GM23338 (cell line): ENCODE results near the gene RELN.

ENCODE experiments used
- CREB1 ChIP-seq: fragments of 250-450 bp; sonication (Bioruptor Pico); IDR thresholded peaks from 2 replicates; pipeline ENCODE4 v1.5.0; 2020; ENCODE audit warnings: low read depth, mild to moderate bottlenecking, moderate library complexity
- EZH2 ChIP-seq: fragments of 200-600 bp; sonication (generic); IDR thresholded peaks from one replicate; pipeline ENCODE4 v1.8.0; 2017; ENCODE audit warnings: antibody characterized with exemption, mild to moderate bottlenecking, low read depth; ENCODE audit not compliant: unreplicated experiment
- EZH2phosphoT487 ChIP-seq: fragments of 200-600 bp; sonication (generic); IDR thresholded peaks from one replicate; pipeline ENCODE4 v1.8.1; 2018; ENCODE audit warnings: antibody characterized with exemption; ENCODE audit not compliant: unreplicated experiment
- JUNB ChIP-seq: IDR thresholded peaks from one replicate; pipeline ENCODE4 v1.6.1; 2016; ENCODE audit warnings: antibody characterized with exemption; ENCODE audit not compliant: unreplicated experiment
- NANOG ChIP-seq: IDR thresholded peaks from 2 replicates; pipeline ENCODE4 v1.6.1; 2016; ENCODE audit warnings: antibody characterized with exemption, borderline replicate concordance
- POLR2AphosphoS5 ChIP-seq: IDR thresholded peaks from 2 replicates; pipeline ENCODE4 v1.6.1; 2016; ENCODE audit warnings: antibody characterized with exemption, low read depth
- STAT1 ChIP-seq: IDR thresholded peaks from one replicate; pipeline ENCODE4 v1.6.1; 2016; ENCODE audit warnings: antibody characterized with exemption; ENCODE audit not compliant: unreplicated experiment
- ZNF114 ChIP-seq: fragments of 250-450 bp; sonication (Bioruptor Pico); IDR thresholded peaks from 2 replicates; pipeline ENCODE4 v1.5.0; 2020; ENCODE audit warnings: mild to moderate bottlenecking, moderate library complexity
- ZNF331 ChIP-seq: fragments of 250-450 bp; sonication (Bioruptor Pico); IDR thresholded peaks from 2 replicates; pipeline ENCODE4 v1.5.0; 2020; ENCODE audit warnings: low read depth, mild to moderate bottlenecking, moderate library complexity
- TF ChIP-seq, protein P1 (sequence below), 2 experiments: fragments of 200-600 bp in 1 of 2; sonication (generic) in 1 of 2; conservative IDR thresholded peaks; 2 replicates each; pipeline versions ENCODE4 v1.5.1 to v1.6.1; 2016 to 2017; ENCODE audit warnings: antibody characterized with exemption in 2 of 2, low read depth in 2 of 2, mild to moderate bottlenecking in 2 of 2, moderate library complexity in 1 of 2
- TF ChIP-seq, protein P2 (sequence below): IDR thresholded peaks from one replicate; pipeline ENCODE4 v1.6.1; 2018; ENCODE audit warnings: antibody characterized with exemption; ENCODE audit not compliant: unreplicated experiment
- TF ChIP-seq, protein P3 (sequence below): fragments of 250-450 bp; sonication (Bioruptor Pico); IDR thresholded peaks from 2 replicates; pipeline ENCODE4 v1.5.0; 2020; ENCODE audit warnings: mild to moderate bottlenecking, moderate library complexity

DNA sequence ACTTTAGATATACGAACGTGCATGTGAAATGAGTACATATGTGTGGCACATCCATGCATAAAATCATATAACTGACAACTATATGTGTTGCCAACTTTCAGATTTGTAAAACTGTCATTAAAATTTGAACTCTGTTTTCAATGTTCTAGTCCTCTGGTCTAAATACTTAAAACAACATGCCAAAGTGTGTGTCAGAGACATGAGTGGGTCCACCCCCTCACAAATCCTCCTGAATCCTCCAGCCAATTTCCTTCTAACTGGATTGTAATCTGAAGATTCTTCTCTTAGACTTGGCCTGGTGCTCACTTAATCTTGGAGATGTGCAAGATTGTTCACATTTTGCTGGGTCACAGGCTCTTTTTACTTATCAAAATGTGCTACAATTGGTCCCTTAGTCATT is 184.1 kb downstream of the RELN start:
- TF ChIP-seq EZH2phosphoT487 (no peak), EZH2 (no peak), POLR2AphosphoS5 (no peak), JUNB (no peak), CREB1 (CRISPR knock-in tag) (no peak), ZNF114 (CRISPR knock-in tag) (no peak), STAT1 (no peak), ZNF331 (no peak), NANOG (no peak)
- TF ChIP-seq, protein P1, sequence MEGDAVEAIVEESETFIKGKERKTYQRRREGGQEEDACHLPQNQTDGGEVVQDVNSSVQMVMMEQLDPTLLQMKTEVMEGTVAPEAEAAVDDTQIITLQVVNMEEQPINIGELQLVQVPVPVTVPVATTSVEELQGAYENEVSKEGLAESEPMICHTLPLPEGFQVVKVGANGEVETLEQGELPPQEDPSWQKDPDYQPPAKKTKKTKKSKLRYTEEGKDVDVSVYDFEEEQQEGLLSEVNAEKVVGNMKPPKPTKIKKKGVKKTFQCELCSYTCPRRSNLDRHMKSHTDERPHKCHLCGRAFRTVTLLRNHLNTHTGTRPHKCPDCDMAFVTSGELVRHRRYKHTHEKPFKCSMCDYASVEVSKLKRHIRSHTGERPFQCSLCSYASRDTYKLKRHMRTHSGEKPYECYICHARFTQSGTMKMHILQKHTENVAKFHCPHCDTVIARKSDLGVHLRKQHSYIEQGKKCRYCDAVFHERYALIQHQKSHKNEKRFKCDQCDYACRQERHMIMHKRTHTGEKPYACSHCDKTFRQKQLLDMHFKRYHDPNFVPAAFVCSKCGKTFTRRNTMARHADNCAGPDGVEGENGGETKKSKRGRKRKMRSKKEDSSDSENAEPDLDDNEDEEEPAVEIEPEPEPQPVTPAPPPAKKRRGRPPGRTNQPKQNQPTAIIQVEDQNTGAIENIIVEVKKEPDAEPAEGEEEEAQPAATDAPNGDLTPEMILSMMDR (conservative IDR thresholded peaks at IDR 0.05; ENCODE audit: low read depth in 2 of 2): no peak
- TF ChIP-seq, protein P2, sequence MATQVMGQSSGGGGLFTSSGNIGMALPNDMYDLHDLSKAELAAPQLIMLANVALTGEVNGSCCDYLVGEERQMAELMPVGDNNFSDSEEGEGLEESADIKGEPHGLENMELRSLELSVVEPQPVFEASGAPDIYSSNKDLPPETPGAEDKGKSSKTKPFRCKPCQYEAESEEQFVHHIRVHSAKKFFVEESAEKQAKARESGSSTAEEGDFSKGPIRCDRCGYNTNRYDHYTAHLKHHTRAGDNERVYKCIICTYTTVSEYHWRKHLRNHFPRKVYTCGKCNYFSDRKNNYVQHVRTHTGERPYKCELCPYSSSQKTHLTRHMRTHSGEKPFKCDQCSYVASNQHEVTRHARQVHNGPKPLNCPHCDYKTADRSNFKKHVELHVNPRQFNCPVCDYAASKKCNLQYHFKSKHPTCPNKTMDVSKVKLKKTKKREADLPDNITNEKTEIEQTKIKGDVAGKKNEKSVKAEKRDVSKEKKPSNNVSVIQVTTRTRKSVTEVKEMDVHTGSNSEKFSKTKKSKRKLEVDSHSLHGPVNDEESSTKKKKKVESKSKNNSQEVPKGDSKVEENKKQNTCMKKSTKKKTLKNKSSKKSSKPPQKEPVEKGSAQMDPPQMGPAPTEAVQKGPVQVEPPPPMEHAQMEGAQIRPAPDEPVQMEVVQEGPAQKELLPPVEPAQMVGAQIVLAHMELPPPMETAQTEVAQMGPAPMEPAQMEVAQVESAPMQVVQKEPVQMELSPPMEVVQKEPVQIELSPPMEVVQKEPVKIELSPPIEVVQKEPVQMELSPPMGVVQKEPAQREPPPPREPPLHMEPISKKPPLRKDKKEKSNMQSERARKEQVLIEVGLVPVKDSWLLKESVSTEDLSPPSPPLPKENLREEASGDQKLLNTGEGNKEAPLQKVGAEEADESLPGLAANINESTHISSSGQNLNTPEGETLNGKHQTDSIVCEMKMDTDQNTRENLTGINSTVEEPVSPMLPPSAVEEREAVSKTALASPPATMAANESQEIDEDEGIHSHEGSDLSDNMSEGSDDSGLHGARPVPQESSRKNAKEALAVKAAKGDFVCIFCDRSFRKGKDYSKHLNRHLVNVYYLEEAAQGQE: no peak
- TF ChIP-seq, protein P3, sequence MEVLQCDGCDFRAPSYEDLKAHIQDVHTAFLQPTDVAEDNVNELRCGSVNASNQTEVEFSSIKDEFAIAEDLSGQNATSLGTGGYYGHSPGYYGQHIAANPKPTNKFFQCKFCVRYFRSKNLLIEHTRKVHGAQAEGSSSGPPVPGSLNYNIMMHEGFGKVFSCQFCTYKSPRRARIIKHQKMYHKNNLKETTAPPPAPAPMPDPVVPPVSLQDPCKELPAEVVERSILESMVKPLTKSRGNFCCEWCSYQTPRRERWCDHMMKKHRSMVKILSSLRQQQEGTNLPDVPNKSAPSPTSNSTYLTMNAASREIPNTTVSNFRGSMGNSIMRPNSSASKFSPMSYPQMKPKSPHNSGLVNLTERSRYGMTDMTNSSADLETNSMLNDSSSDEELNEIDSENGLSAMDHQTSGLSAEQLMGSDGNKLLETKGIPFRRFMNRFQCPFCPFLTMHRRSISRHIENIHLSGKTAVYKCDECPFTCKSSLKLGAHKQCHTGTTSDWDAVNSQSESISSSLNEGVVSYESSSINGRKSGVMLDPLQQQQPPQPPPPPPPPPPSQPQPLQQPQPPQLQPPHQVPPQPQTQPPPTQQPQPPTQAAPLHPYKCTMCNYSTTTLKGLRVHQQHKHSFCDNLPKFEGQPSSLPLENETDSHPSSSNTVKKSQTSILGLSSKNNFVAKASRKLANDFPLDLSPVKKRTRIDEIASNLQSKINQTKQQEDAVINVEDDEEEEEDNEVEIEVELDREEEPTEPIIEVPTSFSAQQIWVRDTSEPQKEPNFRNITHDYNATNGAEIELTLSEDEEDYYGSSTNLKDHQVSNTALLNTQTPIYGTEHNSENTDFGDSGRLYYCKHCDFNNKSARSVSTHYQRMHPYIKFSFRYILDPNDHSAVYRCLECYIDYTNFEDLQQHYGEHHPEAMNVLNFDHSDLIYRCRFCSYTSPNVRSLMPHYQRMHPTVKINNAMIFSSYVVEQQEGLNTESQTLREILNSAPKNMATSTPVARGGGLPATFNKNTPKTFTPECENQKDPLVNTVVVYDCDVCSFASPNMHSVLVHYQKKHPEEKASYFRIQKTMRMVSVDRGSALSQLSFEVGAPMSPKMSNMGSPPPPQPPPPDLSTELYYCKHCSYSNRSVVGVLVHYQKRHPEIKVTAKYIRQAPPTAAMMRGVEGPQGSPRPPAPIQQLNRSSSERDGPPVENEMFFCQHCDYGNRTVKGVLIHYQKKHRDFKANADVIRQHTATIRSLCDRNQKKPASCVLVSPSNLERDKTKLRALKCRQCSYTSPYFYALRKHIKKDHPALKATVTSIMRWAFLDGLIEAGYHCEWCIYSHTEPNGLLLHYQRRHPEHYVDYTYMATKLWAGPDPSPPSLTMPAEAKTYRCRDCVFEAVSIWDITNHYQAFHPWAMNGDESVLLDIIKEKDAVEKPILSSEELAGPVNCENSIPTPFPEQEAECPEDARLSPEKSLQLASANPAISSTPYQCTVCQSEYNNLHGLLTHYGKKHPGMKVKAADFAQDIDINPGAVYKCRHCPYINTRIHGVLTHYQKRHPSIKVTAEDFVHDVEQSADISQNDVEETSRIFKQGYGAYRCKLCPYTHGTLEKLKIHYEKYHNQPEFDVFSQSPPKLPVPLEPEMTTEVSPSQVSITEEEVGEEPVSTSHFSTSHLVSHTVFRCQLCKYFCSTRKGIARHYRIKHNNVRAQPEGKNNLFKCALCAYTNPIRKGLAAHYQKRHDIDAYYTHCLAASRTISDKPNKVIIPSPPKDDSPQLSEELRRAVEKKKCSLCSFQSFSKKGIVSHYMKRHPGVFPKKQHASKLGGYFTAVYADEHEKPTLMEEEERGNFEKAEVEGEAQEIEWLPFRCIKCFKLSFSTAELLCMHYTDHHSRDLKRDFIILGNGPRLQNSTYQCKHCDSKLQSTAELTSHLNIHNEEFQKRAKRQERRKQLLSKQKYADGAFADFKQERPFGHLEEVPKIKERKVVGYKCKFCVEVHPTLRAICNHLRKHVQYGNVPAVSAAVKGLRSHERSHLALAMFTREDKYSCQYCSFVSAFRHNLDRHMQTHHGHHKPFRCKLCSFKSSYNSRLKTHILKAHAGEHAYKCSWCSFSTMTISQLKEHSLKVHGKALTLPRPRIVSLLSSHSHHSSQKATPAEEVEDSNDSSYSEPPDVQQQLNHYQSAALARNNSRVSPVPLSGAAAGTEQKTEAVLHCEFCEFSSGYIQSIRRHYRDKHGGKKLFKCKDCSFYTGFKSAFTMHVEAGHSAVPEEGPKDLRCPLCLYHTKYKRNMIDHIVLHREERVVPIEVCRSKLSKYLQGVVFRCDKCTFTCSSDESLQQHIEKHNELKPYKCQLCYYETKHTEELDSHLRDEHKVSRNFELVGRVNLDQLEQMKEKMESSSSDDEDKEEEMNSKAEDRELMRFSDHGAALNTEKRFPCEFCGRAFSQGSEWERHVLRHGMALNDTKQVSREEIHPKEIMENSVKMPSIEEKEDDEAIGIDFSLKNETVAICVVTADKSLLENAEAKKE (CRISPR knock-in tag): no peak
